Activated CD8-positive, alpha-beta memory T cell treated with anti-CD3 and anti-CD28 coated beads for 1 hour (primary cell): ENCODE data around the gene SNX21.
A peak's percentile ranks its signal among the peaks of the same experiment; 100 is the strongest.
"Not testable (repeated sequence)": the region's sequence is repeated elsewhere in the genome, so short reads cannot be mapped to it uniquely, and the experiment has no call there.

Source experiments
- DNase-seq, 2 donors: peaks; one replicate each; pipeline ENCODE4 v3.0.0-alpha.2; 2020; ENCODE audit warnings: low read depth in 1 of 2; ENCODE audit errors: extremely low read depth in 1 of 2

SNX21 gene, protein sequence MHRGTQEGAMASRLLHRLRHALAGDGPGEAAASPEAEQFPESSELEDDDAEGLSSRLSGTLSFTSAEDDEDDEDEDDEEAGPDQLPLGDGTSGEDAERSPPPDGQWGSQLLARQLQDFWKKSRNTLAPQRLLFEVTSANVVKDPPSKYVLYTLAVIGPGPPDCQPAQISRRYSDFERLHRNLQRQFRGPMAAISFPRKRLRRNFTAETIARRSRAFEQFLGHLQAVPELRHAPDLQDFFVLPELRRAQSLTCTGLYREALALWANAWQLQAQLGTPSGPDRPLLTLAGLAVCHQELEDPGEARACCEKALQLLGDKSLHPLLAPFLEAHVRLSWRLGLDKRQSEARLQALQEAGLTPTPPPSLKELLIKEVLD

DNA sequence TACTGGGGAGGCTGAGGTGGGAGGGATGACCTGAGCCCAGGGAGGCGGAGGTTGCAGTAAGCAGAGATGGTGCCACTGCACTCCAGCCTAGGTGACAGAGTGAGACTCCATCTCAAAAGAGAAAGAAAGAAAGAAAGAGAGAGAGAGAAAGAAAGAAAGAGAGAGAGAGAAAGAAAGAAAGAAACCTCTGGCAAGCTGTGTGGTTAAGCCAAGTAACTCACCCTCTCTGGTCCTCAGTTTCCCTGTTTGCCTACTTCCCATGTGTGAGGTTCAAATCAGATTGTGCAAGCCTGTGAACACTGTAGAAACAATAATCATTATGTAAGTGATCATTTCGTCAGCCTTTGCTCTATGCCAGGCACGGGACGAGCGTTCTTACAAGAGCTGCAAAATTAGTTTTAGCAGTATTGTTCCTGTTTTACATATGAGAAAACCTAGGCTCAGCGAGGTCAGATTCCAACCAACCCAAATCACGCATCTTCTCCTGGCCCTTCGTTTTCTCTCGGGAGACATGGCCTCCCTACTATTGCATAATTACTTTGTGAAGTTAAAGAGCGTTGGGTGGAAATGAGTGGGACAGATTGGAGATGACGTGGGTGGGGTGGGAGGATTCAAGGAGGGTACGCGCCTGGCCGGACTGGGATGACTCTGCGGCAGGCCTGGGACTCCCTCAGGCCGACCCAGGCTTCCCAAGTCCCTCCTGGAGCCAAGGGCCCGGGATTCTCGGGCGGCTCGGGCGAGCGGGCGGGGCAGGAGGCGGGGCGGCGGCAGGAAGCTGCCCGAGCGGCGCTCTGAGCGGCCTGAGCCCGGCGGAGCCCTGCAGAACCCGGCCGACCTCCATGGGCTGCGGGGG, at the start of gene SNX21:
SNX21 (plus strand) TSS at position 770 of the 853 bp plus-strand sequence. CDS start 121 bp downstream, outside the sequence.
- DNase-seq, result no peak

DNA sequence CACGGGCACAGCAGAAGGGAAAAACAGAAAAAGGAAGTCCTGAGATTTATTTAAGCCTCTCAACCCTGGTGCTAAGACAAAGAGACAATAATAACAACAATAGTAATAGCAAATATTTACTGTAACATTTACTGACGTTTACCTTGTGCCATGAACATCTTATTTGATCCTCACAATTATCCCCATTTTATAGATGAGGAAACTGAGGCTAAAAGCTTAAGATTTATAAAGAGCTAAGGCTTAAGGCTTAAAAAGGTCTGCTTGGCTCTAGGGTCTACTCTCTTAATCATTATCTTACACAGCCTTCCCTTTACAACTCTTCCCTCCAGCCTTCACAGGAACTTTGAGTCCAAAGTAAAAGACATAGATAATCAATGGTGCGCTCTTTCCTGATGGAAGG, 45.2 kb upstream of the SNX21 start:
- DNase-seq, result no peak

DNA sequence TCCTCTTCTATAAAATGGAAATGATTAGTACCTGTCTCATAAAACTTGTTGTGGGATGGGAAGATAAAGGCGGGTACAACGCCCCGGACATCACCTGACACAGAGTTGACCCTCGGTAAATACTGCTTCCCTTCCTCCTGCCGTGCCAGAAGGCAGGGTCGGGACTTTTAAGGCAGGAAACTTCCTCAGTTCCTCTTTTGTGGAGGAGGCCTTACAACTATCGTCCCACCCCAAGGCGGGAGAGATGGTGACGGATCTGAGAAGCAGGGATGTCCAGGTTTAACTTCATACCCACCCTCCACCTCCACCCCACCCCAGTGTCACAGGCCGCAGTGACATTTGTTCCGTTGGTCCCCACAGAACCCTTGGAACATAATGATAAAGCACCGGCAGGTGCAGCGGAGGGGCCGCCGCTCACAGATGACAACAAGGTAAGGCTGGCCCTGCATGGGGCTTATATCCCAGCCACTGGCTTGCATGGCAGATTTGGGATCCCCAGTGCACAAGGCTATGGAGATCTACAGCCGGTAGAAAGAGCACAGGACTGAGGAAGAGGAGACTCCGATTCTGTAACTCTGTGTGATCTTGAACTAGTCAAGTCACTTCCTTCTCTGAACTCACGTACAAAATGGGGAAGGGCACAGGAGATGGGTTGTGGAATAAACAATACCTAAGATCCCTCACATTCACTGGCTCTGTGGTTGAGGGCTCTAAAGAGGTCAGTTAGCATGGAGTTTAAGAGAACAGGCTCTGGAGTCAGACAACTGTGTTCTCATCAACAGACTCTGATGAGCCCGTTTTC, 41.1 kb upstream of the SNX21 start:
- no peak for DNase-seq

DNA sequence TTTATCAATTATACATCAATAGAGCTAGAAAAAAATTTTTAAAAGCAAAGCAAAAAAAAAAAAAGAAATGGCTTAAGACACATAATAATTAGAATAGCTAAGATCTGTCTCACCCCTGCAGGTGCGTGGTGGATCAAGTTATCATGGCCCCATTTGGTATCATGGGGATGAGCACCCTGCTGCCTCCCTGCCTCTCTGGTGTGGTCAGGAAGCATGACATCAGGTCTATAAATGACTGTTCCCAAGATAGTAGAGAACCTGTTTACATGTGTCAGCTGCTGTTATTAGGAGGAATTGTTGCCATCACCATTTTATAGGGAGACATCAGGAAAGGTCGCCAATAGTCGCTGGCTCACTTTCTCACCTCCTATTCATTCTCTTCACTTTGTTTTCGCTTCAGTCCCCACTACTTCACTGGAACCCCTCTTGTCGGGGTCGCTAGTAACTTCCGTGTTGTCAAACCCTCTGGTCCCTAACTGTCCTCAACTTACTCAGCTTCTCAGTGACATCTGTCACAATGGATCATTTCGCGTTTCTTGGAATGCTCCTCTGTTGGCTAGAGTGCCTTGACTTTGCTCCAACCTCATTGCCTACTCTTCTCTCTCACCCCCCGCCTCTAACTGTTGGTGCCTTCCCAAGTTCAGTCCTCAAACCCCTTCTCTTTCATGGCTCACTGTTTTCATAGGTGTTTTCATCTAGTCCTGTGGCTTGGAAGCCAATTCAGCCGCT, 37.1 kb upstream of the SNX21 start:
- DNase-seq, result no peak

DNA sequence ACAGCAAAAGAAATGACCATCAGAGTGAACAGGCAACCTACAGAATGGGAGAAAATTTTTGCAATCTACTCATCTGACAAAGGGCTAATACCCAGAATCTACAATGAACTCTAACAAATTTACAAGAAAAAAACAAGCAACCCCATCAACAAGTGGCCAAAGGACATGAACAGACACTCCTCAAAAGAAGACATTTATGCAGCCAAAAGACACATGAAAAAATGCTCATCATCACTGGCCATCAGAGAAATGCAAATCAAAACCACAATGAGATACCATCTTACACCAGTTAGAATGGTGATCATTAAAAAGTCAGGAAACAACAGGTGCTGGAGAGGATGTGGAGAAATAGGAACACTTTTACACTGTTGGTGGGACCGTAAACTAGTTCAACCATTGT, 36.1 kb upstream of the SNX21 start:
- DNase-seq, result not testable (repeated sequence)

- not testable (repeated sequence) for DNase-seq
Observed at GRCh38 chr20:45797955-45798354, 35.6 kb upstream of the SNX21 start.

- peak; percentile 27 to 29 for DNase-seq
Observed at GRCh38 chr20:45798935-45799642, 34.5 kb upstream of the SNX21 start.

DNA sequence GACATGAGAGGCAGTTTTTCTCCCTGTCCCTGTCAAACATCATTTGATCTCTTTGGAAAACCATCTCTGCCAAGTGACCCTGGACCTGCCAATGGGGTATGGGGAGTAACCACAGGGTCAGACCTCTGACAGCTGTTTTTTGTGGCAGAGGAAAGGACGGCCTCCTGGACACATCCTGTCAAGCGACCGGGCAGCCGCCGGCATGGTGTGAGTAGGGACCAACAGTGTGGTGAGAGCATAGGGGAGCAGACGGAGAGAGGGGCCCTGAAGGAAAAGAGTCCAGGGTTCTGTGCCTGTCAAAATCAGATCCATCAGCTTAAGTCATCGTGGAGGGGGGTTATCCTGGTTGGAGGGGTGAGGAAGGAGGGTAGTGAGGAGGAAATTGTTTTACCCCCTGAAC, 31.7 kb upstream of the SNX21 start:
- no peak for DNase-seq

DNA sequence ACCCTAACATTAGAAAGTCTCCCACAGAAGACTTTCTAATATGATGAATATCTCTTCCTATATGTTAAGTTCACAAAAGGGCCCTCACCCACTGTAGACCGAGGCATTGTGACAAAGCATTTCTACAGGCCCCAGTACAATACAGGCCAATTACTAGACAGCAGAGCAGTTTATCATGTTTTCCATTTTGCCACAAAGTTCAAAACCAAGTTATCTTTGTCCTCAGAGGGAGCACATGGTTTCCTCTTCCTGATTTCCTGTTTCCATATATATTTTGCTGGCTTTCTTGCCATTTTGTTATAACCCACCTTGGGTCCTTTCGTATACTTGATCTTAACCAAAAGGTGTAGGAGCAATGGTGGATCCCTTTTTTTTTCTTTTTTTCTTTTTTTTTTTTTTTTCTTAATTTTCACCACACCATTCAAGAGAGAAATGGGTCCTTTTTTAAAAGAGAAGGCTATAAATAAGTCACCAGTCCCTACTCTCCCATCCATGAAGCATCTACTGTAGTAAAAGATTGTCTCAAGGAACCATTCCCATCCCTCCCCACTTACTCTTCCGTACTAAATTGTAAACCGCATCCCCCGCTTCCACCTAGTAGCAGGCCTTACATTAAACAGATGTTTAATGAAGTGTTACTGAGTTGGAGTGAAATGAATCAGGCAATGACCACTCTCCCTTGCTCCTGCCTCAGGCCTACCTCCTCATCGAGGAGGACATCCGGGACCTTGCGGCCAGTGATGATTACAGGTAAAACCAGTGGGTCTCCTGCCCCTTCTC, 23.2 kb upstream of the SNX21 start:
- no peak for DNase-seq

DNA sequence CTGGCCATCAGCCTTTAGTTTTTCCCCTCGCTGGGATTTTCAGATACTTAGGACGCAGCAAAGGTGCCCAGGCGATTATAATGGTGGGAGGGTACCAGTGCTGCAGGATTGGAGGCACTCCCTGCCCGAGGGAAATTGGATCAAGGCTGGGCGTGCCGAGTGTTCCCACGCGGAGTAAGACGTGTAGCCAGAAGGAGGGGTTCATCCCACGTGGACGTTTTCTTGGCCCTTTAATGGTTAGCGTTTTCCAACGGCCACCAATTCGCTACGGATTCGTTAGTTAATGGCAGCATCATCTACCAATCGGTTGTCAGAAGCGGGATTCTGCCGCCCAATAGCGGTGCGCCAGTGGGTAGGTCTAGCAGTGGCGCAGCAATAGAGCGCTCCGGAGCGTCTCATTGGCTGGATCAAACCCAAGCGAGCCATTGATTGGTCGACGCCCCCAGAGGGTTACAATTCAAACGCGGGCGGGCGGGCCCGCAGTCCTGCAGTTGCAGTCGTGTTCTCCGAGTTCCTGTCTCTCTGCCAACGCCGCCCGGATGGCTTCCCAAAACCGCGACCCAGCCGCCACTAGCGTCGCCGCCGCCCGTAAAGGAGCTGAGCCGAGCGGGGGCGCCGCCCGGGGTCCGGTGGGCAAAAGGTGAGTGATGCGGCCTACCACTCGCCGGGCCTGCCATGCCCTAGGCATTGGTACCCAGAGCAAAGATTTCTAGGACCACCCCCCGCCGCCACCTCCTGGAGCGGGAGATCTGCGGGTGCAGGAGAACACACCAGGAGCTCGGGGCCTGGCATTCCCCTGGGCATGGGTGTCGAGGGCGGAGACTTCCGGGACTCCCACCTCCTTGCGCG, 21.2 kb upstream of the SNX21 start, which contains the start of gene UBE2C:
UBE2C (plus strand) TSS at position 488 of the 849 bp plus-strand sequence; CDS start at position 540, 52 bp downstream.
- peak; percentile 81 to 83 for DNase-seq

- DNase-seq, result no peak
Observed at GRCh38 chr20:45813006-45813340, 20.6 kb upstream of the SNX21 start.

GRCh38 chr20:45813489-45813888, 20.1 kb upstream of the SNX21 start:
- DNase-seq, result no peak

DNA sequence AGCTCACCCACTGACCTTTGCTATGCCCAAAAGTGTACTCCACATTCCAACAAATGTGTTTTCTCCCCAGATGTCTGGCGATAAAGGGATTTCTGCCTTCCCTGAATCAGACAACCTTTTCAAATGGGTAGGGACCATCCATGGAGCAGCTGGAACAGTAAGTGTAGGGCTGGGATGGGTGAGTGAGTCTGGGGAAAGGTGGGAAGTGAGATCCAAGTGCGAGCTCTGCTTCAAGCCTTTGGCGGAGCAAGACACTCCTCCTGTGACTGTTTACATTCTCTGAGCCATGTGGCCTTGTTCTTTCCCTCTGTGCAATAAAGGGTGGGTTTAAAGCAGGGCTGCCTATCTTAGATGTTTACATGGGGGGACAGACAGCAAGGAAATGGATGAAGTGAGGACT, 19.3 kb upstream of the SNX21 start:
- no peak for DNase-seq

- no peak for DNase-seq
Observed at GRCh38 chr20:45816951-45817350, 16.6 kb upstream of the SNX21 start.

GRCh38 chr20:45817376-45818194, 16.0 kb upstream of the SNX21 start:
- no peak for DNase-seq

DNA sequence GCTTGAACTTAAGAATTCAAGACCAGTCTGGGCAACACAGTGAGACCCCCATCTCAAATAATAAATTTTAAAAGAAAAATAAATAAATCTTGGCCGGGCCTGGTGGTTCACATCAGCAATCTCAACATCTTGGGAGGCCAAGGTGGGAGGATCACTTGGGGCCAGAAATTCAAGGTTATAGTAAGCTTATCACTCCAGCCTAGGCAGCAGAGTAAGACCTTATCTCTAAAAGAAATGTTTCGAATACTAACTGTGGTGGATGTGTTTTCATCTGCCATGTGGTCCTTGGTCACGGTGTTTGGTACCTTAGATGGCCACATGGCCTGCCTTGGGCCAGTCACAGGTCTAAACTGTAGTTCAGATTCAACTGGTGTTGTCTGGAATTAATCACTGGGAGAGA, 15.4 kb upstream of the SNX21 start:
- no peak for DNase-seq

- no peak for DNase-seq
Observed at GRCh38 chr20:45819466-45819865, 14.1 kb upstream of the SNX21 start.
